Keratinocyte (primary cell): Measurements from ENCODE around the gene ZNF641.

ENCODE experiments used
- EZH2 ChIP-seq: IDR thresholded peaks from one replicate; pipeline ENCODE4 v1.6.1; 2012; ENCODE audit warnings: inconsistent platforms, mild to moderate bottlenecking, low read length, moderate library complexity
- TF ChIP-seq, protein P1 (sequence below), 3 experiments: IDR thresholded peaks in 1 of 3; conservative IDR thresholded peaks in 1 of 3; optimal IDR thresholded peaks in 1 of 3; 2 replicates in 2 of 3; 3 replicates in 1 of 3; pipeline versions ENCODE3 to v1.5.1; 2011; ENCODE audit warnings: low read length in 3 of 3, mild to moderate bottlenecking in 3 of 3, moderate library complexity in 2 of 3, control low read depth in 1 of 3, inconsistent platforms in 1 of 3; ENCODE audit not compliant: insufficient read depth in 2 of 3; ENCODE audit errors: extremely low read depth in 1 of 3

DNA sequence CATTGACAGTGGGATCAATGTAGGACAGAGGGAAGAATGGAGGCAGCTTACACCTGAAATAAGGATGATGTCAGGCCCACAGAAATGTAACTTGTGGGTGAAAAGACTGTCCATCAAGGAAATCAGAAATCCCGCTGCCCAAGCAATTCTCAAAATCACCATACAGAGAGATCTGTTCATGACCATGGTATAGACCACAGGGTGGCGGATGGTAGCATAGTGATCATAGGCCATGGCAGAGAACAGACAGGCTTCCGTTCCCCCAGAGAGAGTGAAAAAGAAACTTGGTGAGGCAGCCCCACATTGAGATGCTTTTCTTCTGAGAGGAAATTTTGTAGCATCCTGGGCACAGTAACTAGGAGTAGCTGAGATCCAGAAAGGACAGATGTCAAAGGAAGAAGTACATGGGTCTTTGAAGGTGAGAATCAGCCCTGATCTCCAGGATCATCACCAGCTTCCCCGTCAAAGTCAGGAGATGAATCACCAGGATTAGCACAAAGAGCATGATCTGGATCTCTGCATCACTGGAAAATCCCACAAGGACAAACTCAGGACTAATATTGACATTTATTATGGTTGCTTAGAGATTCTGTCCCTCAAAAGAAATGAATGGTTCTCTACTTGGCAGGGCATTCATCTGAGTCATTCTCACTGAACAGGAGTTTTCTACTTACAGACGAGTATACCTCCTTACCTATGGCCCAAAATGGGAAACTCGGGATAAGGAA lies 5.5 kb upstream of the ZNF641 start:
- TF ChIP-seq, protein P1, sequence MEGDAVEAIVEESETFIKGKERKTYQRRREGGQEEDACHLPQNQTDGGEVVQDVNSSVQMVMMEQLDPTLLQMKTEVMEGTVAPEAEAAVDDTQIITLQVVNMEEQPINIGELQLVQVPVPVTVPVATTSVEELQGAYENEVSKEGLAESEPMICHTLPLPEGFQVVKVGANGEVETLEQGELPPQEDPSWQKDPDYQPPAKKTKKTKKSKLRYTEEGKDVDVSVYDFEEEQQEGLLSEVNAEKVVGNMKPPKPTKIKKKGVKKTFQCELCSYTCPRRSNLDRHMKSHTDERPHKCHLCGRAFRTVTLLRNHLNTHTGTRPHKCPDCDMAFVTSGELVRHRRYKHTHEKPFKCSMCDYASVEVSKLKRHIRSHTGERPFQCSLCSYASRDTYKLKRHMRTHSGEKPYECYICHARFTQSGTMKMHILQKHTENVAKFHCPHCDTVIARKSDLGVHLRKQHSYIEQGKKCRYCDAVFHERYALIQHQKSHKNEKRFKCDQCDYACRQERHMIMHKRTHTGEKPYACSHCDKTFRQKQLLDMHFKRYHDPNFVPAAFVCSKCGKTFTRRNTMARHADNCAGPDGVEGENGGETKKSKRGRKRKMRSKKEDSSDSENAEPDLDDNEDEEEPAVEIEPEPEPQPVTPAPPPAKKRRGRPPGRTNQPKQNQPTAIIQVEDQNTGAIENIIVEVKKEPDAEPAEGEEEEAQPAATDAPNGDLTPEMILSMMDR (optimal IDR thresholded peaks at IDR 0.05 in 1 of 3, IDR thresholded peaks at IDR 0.05 in 1 of 3, conservative IDR thresholded peaks at IDR 0.05 in 1 of 3; ENCODE audit: extremely low read depth in 1 of 3, insufficient read depth in 2 of 3, low read length in 3 of 3) = no peak
- TF ChIP-seq EZH2 = no peak
